NCI-H2107 treated with DMSO at 0.1 percent for 48 hours (cell line): Measurements from ENCODE around the gene PFKFB3.

ENCODE experiments used
- DNase-seq: peaks from one replicate; lab custom pipeline; 2025; ENCODE audit not compliant: unreplicated experiment; lab: John Stamatoyannopoulos, UW

PFKFB3 gene

DNA sequence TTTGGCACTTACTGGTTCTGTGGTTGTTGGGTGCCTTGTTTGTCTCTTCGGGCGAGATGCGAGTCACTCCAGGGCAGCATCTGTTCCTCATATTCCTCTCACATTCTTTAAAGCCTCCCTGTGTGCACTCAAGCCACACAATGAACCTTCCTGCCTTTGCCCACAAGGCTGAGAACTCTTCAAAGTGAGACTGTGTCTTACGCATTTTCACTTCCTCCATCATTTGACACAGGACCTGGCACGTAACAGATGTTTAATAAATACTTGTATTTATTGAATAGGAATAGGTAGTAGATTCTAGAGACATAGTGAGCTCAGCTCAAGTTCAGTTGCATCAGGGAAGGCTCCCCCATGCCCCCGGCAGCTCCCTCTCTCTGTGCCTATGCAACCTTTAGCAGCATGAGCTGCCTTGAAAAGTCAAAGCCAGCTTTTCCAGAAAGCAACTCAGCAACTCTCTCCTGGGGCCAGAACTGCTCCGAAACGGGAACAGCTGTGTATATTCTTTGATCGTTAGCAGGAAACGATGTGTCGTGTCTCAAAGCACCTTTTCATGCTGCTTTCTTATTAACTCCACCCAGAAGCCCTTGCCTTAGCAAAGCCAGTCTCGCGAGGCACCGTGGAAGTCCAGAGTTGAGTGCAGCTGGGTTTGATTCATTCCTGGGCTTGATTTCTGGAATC, 97.5 kb downstream of the PFKFB3 start:
- DNase-seq: no peak

- no peak for DNase-seq
These were observed 98.2 kb downstream of the PFKFB3 start for GRCh38 chr10:6300784-6301460.

GRCh38 chr10:6301488-6302075, 98.8 kb downstream of the PFKFB3 start:
- DNase-seq: no peak
